ENCODE data around the gene TMEM252.

TMEM252 gene

GRCh38 chr9:68495247-68495646 is 45.4 kb downstream of the TMEM252 start:
- TF ChIP-seq CTCF (IDR thresholded peaks at IDR 0.05) = no peak

- TF ChIP-seq CTCF (IDR thresholded peaks at IDR 0.05) = no peak
Measured at GRCh38 chr9:68493958-68494577, 46.6 kb downstream of the TMEM252 start.

GRCh38 chr9:68493541-68493940 is 47.1 kb downstream of the TMEM252 start:
- TF ChIP-seq CTCF (IDR thresholded peaks at IDR 0.05) = no peak

GRCh38 chr9:68492806-68493205 is 47.9 kb downstream of the TMEM252 start:
- TF ChIP-seq CTCF (IDR thresholded peaks at IDR 0.05) = no peak

GRCh38 chr9:68489646-68490045 is 51.0 kb downstream of the TMEM252 start:
- no peak for TF ChIP-seq CTCF (IDR thresholded peaks at IDR 0.05)

- TF ChIP-seq CTCF (IDR thresholded peaks at IDR 0.05) = no peak
Measured at GRCh38 chr9:68488126-68488525, 52.6 kb downstream of the TMEM252 start.
